ENCODE measurements around the gene LIMS1.

Gene LIMS1

DNA sequence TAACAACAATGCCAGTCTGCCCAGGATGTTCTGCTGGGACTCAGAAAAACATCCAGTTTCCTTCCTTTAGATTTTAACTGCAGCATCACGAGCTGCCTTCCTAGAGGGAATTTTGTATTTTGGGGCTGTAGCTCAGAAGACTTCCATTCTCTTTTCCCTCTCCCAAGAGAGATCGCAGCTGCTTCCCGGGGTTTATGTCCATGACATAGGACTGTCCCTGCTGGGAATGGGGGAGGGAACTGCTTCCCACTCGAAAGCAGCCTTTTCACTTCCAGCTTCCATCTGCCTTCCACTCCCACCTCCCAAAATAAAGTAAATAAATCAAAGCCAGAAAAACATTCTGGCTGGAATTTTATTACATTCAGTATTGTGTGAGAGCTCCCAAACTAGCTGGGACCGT, 52.4 kb downstream of the LIMS1 start:
- TF ChIP-seq CTCF (IDR thresholded peaks at IDR 0.05), result no peak

DNA sequence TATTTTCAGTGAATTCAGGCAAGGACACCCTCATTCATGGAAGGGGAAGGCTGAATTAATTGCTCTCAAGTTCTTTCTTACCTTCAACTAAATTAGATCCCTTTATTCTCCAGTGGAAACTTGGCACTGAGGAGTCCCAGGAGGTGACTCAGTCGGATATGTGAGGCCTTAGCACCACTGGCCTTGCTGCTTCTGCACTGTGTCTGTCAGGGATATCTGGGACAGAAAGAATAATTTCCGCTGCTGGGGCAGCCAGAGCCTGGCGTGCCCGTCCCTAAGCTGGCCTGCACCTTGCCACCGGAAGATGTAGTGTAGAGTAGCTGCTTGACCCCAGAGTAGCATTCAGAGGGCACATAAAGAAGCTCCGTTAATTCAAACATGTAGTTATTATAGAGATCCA, 53.4 kb downstream of the LIMS1 start:
- no peak for TF ChIP-seq CTCF (IDR thresholded peaks at IDR 0.05)

DNA sequence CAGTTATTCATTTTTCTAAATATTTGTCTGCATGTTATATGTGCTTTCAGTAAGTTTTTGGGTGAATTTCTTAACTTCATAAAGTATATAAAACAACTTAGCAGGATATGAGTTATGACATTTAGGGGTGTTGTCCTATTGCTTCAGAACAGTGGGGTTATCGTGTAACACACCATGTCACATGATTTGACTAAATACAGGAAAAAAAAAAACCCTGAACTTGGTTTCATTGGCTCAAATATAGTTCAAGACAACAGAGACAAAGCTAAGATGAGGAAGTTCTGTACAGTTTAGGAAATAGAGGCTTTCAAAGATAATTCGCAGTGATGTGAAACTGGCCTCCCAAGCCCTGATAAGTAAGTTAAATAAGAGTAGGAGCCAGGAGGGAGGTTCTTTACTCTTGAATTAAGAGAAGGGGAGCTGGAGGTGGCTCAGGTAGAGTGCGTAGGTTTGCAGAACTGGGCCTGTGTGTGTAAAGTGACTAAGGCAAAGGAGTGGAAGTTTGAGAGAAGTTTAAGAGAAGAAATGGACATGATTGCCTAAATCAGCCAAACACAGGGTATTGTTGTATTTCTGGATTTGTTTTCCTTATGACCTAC, 53.9 kb downstream of the LIMS1 start:
- TF ChIP-seq CTCF (IDR thresholded peaks at IDR 0.05), result no peak

- TF ChIP-seq CTCF (IDR thresholded peaks at IDR 0.05), result no peak
Measured at GRCh38 chr2:108589372-108589771, 55.1 kb downstream of the LIMS1 start.

DNA sequence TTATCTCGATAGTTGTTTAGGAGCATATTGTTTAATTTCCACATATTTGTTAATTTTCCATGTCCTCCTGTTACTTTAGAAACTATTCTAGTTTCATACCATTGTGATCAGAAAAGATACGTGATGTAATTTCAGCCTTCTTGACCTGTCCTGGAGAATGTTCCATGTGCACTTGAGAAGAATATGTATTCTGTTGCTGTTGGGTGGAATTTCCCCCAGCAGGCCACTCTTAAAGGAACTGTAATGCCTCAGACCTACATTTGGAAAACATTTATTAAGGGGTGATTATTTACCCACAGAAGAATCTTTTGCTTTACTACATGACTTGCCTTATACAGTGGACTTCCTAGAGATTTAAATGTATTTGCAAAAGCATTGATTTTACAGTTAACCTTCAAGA, 55.5 kb downstream of the LIMS1 start:
- no peak for TF ChIP-seq CTCF (IDR thresholded peaks at IDR 0.05)

DNA sequence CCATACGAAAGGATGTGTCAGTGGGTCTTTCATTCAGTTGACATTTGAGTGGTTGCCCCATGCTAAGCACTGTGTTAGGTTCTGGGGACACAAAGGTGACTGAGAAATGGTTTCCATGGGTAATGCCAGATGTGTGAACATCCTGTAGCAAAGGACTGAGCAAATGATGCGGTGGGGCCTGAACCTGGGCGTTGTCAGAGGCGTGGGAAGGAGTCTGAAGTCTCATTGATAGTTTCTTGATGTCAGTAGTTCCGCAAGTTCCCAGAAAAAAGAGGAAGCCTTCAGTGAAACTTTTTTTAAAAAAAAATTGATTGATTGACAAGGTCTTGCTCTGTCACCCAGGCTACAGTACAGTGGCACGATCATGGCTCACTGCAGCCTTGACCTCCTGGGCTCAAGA, 56.9 kb downstream of the LIMS1 start:
- no peak for TF ChIP-seq CTCF (IDR thresholded peaks at IDR 0.05)

DNA sequence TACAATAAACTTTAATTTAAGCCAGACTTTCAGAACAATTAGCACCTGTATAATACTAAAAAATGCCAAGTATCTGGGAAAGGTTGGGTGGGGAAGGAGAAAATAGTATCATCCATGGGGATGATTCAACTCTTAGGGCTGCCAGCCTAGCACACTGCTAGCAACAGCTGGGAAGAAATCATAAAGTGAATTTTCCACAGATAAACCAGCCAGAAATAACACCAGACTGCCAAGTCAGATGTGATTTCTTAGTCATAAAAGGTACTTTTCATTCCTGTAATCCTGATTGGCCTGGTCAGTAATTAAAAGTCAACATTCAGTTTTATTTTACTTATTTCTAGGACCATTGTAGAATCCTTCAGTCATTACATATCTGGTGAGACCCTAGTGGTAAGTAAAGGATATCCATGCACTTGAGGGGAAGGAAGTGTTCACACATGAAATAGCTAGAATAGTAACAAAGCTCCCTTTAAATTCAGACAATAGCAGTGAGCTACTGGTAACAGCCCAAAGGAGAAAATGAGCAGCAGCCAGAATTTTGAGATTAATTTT, 59.4 kb downstream of the LIMS1 start:
- TF ChIP-seq CTCF (IDR thresholded peaks at IDR 0.05), result no peak
